Stimulated activated CD4-positive, alpha-beta T cell treated with anti-CD3 and anti-CD28 coated beads, Interleukin-2, amount 100 ng/mL, for 48 hours (primary cell): ENCODE data around the gene ZNF189.

Experiments used
- DNase-seq, 2 donors: peaks; one replicate each; pipeline ENCODE4 v3.0.0-alpha.2; 2020

Gene ZNF189

GRCh38 chr9:101455656-101456240 is 57.1 kb downstream of the ZNF189 start:
- DNase-seq = no peak

- no peak for DNase-seq
These were observed 58.4 kb downstream of the ZNF189 start for GRCh38 chr9:101457003-101457402.

DNA sequence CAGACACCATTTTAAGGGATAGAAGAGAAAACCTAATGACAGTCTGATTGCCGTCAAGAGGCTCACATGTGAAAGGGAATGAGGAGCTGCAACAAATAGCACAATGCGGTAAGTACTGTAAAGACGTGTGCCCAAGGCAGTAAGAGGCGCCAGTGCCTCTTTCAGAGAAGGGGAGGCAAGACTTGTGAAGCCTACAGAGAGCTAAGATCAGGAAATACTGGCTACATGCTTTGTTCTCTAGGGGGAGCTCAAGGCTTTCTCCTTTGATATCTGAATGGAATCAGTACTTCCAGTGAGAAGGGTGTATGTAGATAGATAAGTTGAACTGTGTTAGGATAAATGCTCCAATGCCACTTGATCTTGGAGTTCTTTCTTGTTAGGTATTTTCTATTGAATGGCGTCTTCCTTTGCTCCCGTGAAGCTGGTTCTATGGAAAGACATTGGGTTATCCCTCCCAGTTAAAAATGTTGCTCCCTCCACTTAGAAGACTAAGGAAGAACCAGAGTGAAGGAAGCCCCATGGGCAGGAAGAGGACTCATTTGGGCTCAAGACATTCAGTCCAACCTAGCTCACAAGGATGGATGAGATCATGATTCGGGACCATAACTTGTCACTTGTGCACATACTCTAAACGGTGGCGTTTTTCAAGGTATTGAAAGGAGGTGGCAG is 60.4 kb downstream of the ZNF189 start:
- no peak for DNase-seq
